ENCODE measurements around the gene ALK.

DNA sequence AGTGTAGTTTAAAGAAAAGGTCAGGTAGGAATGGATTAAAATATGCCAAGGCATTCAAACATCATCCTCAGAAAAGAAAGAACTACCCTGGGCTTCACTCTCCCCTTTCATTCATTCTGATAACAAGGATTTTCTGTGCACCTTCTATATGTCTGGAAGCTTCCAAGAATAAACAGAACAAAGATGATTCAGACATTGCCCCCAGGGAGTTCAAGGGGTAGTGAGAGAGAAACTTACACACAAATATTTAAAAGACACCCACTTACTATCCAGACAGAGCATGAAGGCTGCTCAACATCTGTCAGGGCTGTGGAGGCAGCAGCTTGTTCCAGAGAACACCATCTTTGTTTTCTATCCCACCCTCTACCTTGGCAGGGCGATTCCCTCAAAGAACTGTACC lies 140.5 kb downstream of the ALK start:
- TF ChIP-seq, protein P1, sequence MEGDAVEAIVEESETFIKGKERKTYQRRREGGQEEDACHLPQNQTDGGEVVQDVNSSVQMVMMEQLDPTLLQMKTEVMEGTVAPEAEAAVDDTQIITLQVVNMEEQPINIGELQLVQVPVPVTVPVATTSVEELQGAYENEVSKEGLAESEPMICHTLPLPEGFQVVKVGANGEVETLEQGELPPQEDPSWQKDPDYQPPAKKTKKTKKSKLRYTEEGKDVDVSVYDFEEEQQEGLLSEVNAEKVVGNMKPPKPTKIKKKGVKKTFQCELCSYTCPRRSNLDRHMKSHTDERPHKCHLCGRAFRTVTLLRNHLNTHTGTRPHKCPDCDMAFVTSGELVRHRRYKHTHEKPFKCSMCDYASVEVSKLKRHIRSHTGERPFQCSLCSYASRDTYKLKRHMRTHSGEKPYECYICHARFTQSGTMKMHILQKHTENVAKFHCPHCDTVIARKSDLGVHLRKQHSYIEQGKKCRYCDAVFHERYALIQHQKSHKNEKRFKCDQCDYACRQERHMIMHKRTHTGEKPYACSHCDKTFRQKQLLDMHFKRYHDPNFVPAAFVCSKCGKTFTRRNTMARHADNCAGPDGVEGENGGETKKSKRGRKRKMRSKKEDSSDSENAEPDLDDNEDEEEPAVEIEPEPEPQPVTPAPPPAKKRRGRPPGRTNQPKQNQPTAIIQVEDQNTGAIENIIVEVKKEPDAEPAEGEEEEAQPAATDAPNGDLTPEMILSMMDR (IDR thresholded peaks at IDR 0.05; ENCODE audit: low read depth, low read length): no peak
- no peak for TF ChIP-seq EZH2phosphoT487 (IDR thresholded peaks at IDR 0.05; ENCODE audit: low read depth)
